GM13977 (cell line): ENCODE results near the gene PUSL1.
A peak's percentile ranks its signal among the peaks of the same experiment; 100 is the strongest.

ENCODE experiments used
- DNase-seq: peaks from one replicate; pipeline ENCODE4 v3.0.0; 2012; ENCODE audit warnings: low spot score
- CTCF ChIP-seq: IDR thresholded peaks from 2 replicates; pipeline ENCODE4 v1.5.1; 2012; ENCODE audit warnings: mild to moderate bottlenecking, control low read depth; ENCODE audit not compliant: insufficient read depth; ENCODE audit errors: extremely low read depth, missing control alignments
- in situ Hi-C: fragments of 300-500 bp; cut with MboI; formaldehyde crosslinking; loops from one replicate; pipeline ENCODE4 v1.12.0; 2022; ENCODE audit warnings: low sequenced_read_pairs, low pct_unique_long_range_greater_than_20kb, mixed read lengths, inconsistent platforms; ENCODE audit not compliant: unreplicated experiment

The PUSL1 gene

GRCh38 chr1:1347026-1347595 is 38.7 kb downstream of the PUSL1 start:
- in situ Hi-C loops: no loop called here
- TF ChIP-seq CTCF: no peak
- DNase-seq: no peak

GRCh38 chr1:1347663-1348419 is 39.4 kb downstream of the PUSL1 start:
- DNase-seq: no peak
- in situ Hi-C loops: no loop called here
- TF ChIP-seq CTCF: no peak

GRCh38 chr1:1348420-1349255 is 40.2 kb downstream of the PUSL1 start:
- no peak for TF ChIP-seq CTCF
- DNase-seq: no peak
- in situ Hi-C loops: no loop called here

GRCh38 chr1:1349256-1350012 is 41.0 kb downstream of the PUSL1 start, which contains the start of gene DVL1:
Gene DVL1, minus strand, starts transcription at chr1:1349418. Its CDS starts 353 bp downstream, at chr1:1349065.
- TF ChIP-seq CTCF: peak; percentile 71
- in situ Hi-C loops: no loop called here
- peak; percentile 98 for DNase-seq

- in situ Hi-C loops: no loop called here
- TF ChIP-seq CTCF: no peak
- DNase-seq: no peak
Measured at GRCh38 chr1:1351511-1352427, 43.4 kb downstream of the PUSL1 start.
